H1 (cell line): Measurements from ENCODE around the gene NUMB. TPM values are rescaled to one million over a fixed set of nuclear protein-coding genes. Genes with fewer than 3 reads are reported as not detected.

Experiments
- CTCF ChIA-PET: fragments of 300-600 bp; sonication (Branson Sonifier 250); formaldehyde crosslinking; loops from one replicate; lab custom pipeline; 2021; ENCODE audit not compliant: partially characterized antibody; lab: Charles Lee
- POLR2A ChIA-PET: fragments of 300-600 bp; sonication (Branson Sonifier 250); formaldehyde crosslinking; loops from one replicate; lab custom pipeline; 2021; ENCODE audit warnings: inconsistent platforms; ENCODE audit not compliant: partially characterized antibody; lab: Charles Lee
- DNase-seq, 2 experiments: peaks; one replicate each; pipeline versions ENCODE4 v3.0.0 to v3.0.0-alpha.2; 2010 to 2022; ENCODE audit warnings: low spot score in 2 of 2, low read depth in 1 of 2, mixed read lengths in 1 of 2
- FAIRE-seq: peaks from 2 replicates; lab custom pipeline; 2011; peaks lifted over from hg19 to GRCh38; lab: Jason Lieb, UNC
- H2AFZ ChIP-seq: 2 replicates; pipeline ENCODE4 v1.8.1; 2012; ENCODE audit warnings: low read length, inconsistent platforms
- H2AK5ac ChIP-seq: 2 replicates; pipeline ENCODE4 v1.6.1; 2013; ENCODE audit warnings: low read depth, low read length
- H2BK120ac ChIP-seq: replicated peaks from 2 replicates; pipeline ENCODE3; 2013; ENCODE audit warnings: low read depth, low read length, inconsistent platforms
- H2BK12ac ChIP-seq: 2 replicates; pipeline ENCODE4 v1.6.1; 2013; ENCODE audit warnings: low read depth, low read length
- H2BK15ac ChIP-seq: 2 replicates; pipeline ENCODE4 v1.6.1; 2013; ENCODE audit warnings: low read length
- H2BK20ac ChIP-seq: 2 replicates; pipeline ENCODE4 v1.6.1; 2013; ENCODE audit warnings: low read length
- H2BK5ac ChIP-seq: 2 replicates; pipeline ENCODE4 v1.6.1; 2013; ENCODE audit warnings: low read depth, low read length
- H3K14ac ChIP-seq: 2 replicates; pipeline ENCODE4 v1.6.1; 2013; ENCODE audit warnings: inconsistent platforms; ENCODE audit not compliant: insufficient read length
- H3K18ac ChIP-seq: 2 replicates; pipeline ENCODE4 v1.6.1; 2013; ENCODE audit warnings: low read length; ENCODE audit errors: extremely low read depth
- H3K23ac ChIP-seq: 2 replicates; pipeline ENCODE4 v1.6.1; 2013; ENCODE audit warnings: inconsistent platforms; ENCODE audit not compliant: insufficient read length
- H3K23me2 ChIP-seq: 2 replicates; pipeline ENCODE4 v1.6.1; 2013; ENCODE audit warnings: low read depth, low read length
- H3K27ac ChIP-seq: 2 replicates; pipeline ENCODE4 v1.6.1; 2011; ENCODE audit warnings: low read depth, low read length, inconsistent platforms
- H3K27me3 ChIP-seq, 4 experiments: replicated peaks in 1 of 4; 1 replicate in 1 of 4; 2 replicates in 3 of 4; pipeline versions ENCODE4 v1.6.1 to v1.8.1; 2011 to 2013; ENCODE audit warnings: low read length in 3 of 4, mild to moderate bottlenecking in 3 of 4, inconsistent platforms in 2 of 4, mixed read lengths in 2 of 4, moderate library complexity in 1 of 4; ENCODE audit not compliant: control insufficient read depth in 3 of 4, insufficient read depth in 3 of 4; ENCODE audit errors: extremely low read depth in 1 of 4
- H3K36me3 ChIP-seq, 4 experiments: 2 replicates each; pipeline versions ENCODE4 v1.6.1 to v1.8.1; 2011 to 2013; ENCODE audit warnings: mild to moderate bottlenecking in 4 of 4, low read length in 3 of 4, moderate library complexity in 2 of 4, control low read depth in 1 of 4, inconsistent platforms in 1 of 4; ENCODE audit not compliant: insufficient read depth in 4 of 4, control insufficient read depth in 2 of 4
- H3K4ac ChIP-seq: replicated peaks from 2 replicates; pipeline ENCODE3; 2013; ENCODE audit warnings: low read length, low read depth, mixed read lengths, inconsistent platforms; ENCODE audit not compliant: insufficient read length
- H3K4me1 ChIP-seq, 4 experiments: replicated peaks in 1 of 4; 1 replicate in 1 of 4; 2 replicates in 3 of 4; pipeline versions ENCODE4 v1.6.1 to v1.8.1; 2011 to 2013; ENCODE audit warnings: low read length in 3 of 4, inconsistent platforms in 2 of 4, mixed read lengths in 1 of 4; ENCODE audit not compliant: insufficient read depth in 4 of 4, control insufficient read depth in 3 of 4
- H3K4me2 ChIP-seq, 2 experiments: 2 replicates each; pipeline versions ENCODE4 v1.6.1 to v1.8.1; 2011 to 2013; ENCODE audit warnings: low read depth in 2 of 2, low read length in 2 of 2, control low read depth in 1 of 2, inconsistent platforms in 1 of 2, mild to moderate bottlenecking in 1 of 2; ENCODE audit not compliant: insufficient read depth in 1 of 2
- H3K4me3 ChIP-seq, 4 experiments: fragments of 200-600, 300-600 bp in 1 of 4; sonication (generic), shearing (Covaris generic), sonication (Bioruptor Twin) in 1 of 4; 2 replicates each; pipeline versions ENCODE4 v1.5.1 to v1.8.1; 2011 to 2016; ENCODE audit warnings: low read length in 4 of 4, low read depth in 3 of 4, control low read depth in 2 of 4, inconsistent platforms in 2 of 4, mild to moderate bottlenecking in 2 of 4, mixed read lengths in 1 of 4, moderate library complexity in 1 of 4; ENCODE audit not compliant: insufficient read depth in 2 of 4; ENCODE audit errors: extremely low read depth in 1 of 4
- H3K56ac ChIP-seq: replicated peaks from 2 replicates; pipeline ENCODE3; 2013; ENCODE audit warnings: low read depth, mild to moderate bottlenecking, mixed read lengths, low read length, inconsistent platforms; ENCODE audit not compliant: insufficient read length
- H3K79me1 ChIP-seq: 2 replicates; pipeline ENCODE4 v1.6.1; 2013; ENCODE audit warnings: low read depth, low read length, control low read depth
- H3K79me2 ChIP-seq, 2 experiments: 2 replicates each; pipeline versions ENCODE4 v1.6.1 to v1.8.1; 2012 to 2013; ENCODE audit warnings: low read length in 2 of 2, mild to moderate bottlenecking in 2 of 2, inconsistent platforms in 1 of 2; ENCODE audit not compliant: insufficient read depth in 2 of 2, control insufficient read depth in 1 of 2
- H3K9ac ChIP-seq, 4 experiments: replicated peaks in 1 of 4; 1 replicate in 1 of 4; 2 replicates in 3 of 4; pipeline versions ENCODE4 v1.6.1 to v1.8.1; 2011 to 2013; ENCODE audit warnings: low read depth in 3 of 4, low read length in 3 of 4, control low read depth in 2 of 4, mild to moderate bottlenecking in 2 of 4, moderate library complexity in 2 of 4, inconsistent platforms in 1 of 4; ENCODE audit errors: extremely low read depth in 1 of 4
- H3K9me3 ChIP-seq, 2 experiments: 2 replicates each; pipeline versions ENCODE4 v1.6.1 to v1.8.1; 2012 to 2013; ENCODE audit warnings: mild to moderate bottlenecking in 2 of 2, moderate library complexity in 2 of 2, control low read depth in 1 of 2, inconsistent platforms in 1 of 2, low read depth in 1 of 2, low read length in 1 of 2, mixed read lengths in 1 of 2; ENCODE audit not compliant: insufficient read depth in 2 of 2
- H4K20me1 ChIP-seq, 2 experiments: replicated peaks in 1 of 2; 2 replicates each; pipeline versions ENCODE3 to v1.8.1; 2011 to 2013; ENCODE audit warnings: inconsistent platforms in 2 of 2, low read length in 2 of 2, mild to moderate bottlenecking in 1 of 2; ENCODE audit not compliant: insufficient read depth in 2 of 2, control insufficient read depth in 1 of 2
- H4K5ac ChIP-seq: 2 replicates; pipeline ENCODE4 v1.6.1; 2013; ENCODE audit warnings: low read length, low read depth, mixed read lengths, inconsistent platforms; ENCODE audit not compliant: insufficient read length
- H4K8ac ChIP-seq: 2 replicates; pipeline ENCODE4 v1.8.0; 2013; ENCODE audit warnings: mild to moderate bottlenecking, moderate library complexity, low read length, inconsistent platforms; ENCODE audit not compliant: insufficient read depth; ENCODE audit errors: extremely low read depth
- H4K91ac ChIP-seq: replicated peaks from 2 replicates; pipeline ENCODE3; 2013; ENCODE audit warnings: low read length, mixed read lengths, inconsistent platforms; ENCODE audit not compliant: insufficient read length
- BRCA1 ChIP-seq: IDR thresholded peaks from 2 replicates; pipeline ENCODE4 v1.6.1; 2012; ENCODE audit warnings: low read depth, low read length, improper control_type of control experiment
- CREB1 ChIP-seq: IDR thresholded peaks from 2 replicates; pipeline ENCODE4 v1.6.1; 2012; ENCODE audit warnings: inconsistent platforms
- EGR1 ChIP-seq: IDR thresholded peaks from 2 replicates; pipeline ENCODE4 v1.6.1; 2011; ENCODE audit warnings: low read depth, low read length, borderline replicate concordance
- EP300 ChIP-seq, 2 experiments: IDR thresholded peaks; 1 replicate in 1 of 2; 2 replicates in 1 of 2; pipeline ENCODE4 v1.6.1; 2011 to 2012; ENCODE audit warnings: low read depth in 2 of 2, low read length in 2 of 2, mild to moderate bottlenecking in 2 of 2, borderline replicate concordance in 1 of 2, inconsistent platforms in 1 of 2, moderate library complexity in 1 of 2
- GTF2F1 ChIP-seq: IDR thresholded peaks from 2 replicates; pipeline ENCODE4 v1.6.1; 2012; ENCODE audit warnings: low read depth, low read length, improper control_type of control experiment, borderline replicate concordance
- HDAC2 ChIP-seq, 2 experiments: fragments of 300-600 bp in 1 of 2; sonication (generic) in 1 of 2; IDR thresholded peaks; 2 replicates each; pipeline ENCODE4 v1.6.1; 2011 to 2012; ENCODE audit warnings: low read depth in 2 of 2, low read length in 2 of 2, mild to moderate bottlenecking in 2 of 2, moderate library complexity in 2 of 2, borderline replicate concordance in 1 of 2, inconsistent platforms in 1 of 2
- HDAC6 ChIP-seq: IDR thresholded peaks from one replicate; pipeline ENCODE4 v1.7.1; 2012; ENCODE audit warnings: low read depth, mild to moderate bottlenecking, inconsistent platforms, low read length, moderate library complexity
- KDM4A ChIP-seq: IDR thresholded peaks from one replicate; pipeline ENCODE4 v1.7.1; 2012; ENCODE audit warnings: low read depth, mild to moderate bottlenecking, moderate library complexity, low read length, inconsistent platforms; ENCODE audit not compliant: severe bottlenecking
- NRF1 ChIP-seq: IDR thresholded peaks from 2 replicates; pipeline ENCODE4 v1.6.1; 2011; ENCODE audit warnings: mild to moderate bottlenecking, low read depth, low read length, improper control_type of control experiment
- SIN3A ChIP-seq, 2 experiments: IDR thresholded peaks in 1 of 2; conservative IDR thresholded peaks in 1 of 2; 2 replicates each; pipeline ENCODE4 v1.6.1; 2011 to 2012; ENCODE audit warnings: low read length in 2 of 2, improper control_type of control experiment in 1 of 2, low read depth in 1 of 2, mild to moderate bottlenecking in 1 of 2
- SP4 ChIP-seq: IDR thresholded peaks from 2 replicates; pipeline ENCODE4 v1.6.1; 2012; ENCODE audit warnings: low read length, inconsistent platforms
- WGBS, 2 experiments: shearing (Covaris generic) in 1 of 2; methylation state at CpG; one replicate each; pipeline versions ENCODE4 v1.1.6 to v1.1.7; 2013 to 2015; ENCODE audit warnings: low lambda C conversion rate in 2 of 2, mixed read lengths in 2 of 2, inconsistent platforms in 1 of 2, low coverage in 1 of 2, missing lambda C conversion rate in 1 of 2; ENCODE audit not compliant: insufficient replicate concordance in 2 of 2, insufficient coverage in 1 of 2, insufficient read length in 1 of 2; ENCODE audit errors: extremely low coverage in 1 of 2, missing lambda C conversion rate in 1 of 2; 5-methylcytosine and 5-hydroxymethylcytosine counted together
- polyA plus RNA-seq, 7 experiments: library from polyadenylated mRNA; depleted of rRNA in 3 of 7; stranded (reverse) in 5 of 7; unstranded in 2 of 7; fragments of >200 nt in 5 of 7; fragments of 200-250 nt in 2 of 7; gene quantifications; 1 replicate in 5 of 7; 2 replicates in 1 of 7; 4 replicates in 1 of 7; pipeline versions ENCODE4 v1.2.1 to v1.2.3, GENCODE V29; 2011 to 2013; ENCODE audit warnings: missing spikeins in 2 of 7, mixed read lengths in 2 of 7
- total RNA-seq: library from RNA; stranded (reverse); fragmentation: NEBNext Ultra II Directional; extraction: Animal tissue kit (Norgen Biotek cat#: 25700); gene quantifications from 2 replicates; pipeline ENCODE4 v1.2.1, GENCODE V29; 2021
- TF ChIP-seq, protein P1 (sequence below): IDR thresholded peaks from 2 replicates; pipeline ENCODE4 v1.6.1; 2011; ENCODE audit warnings: low read depth, mild to moderate bottlenecking, low read length; ENCODE audit not compliant: insufficient read depth

Gene NUMB
- total and polyA plus RNA-seq, 2 of the 8 experiments (the other 6 are each of a cell fraction or from before 2014, with no cell fraction given), result 54.3 to 78.1 TPM

DNA sequence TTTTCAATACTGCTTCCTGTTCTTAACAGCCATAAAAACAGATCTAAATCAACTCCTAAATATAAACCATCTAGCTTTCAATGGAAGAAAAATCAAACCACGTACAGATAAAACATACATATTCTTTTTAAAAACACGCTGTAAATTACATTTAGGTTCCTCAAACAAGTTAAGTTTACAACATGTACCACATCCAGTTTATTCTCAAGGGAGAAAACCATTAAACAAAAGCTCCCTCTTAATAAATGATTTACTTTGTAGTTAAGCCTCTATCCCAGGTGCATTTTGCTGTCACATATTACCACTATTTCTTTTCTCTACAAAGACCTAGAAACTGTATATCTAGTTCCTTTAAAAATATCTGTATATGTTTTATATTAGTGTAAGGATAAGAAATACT lies 3.1 kb downstream of the NUMB start:
- Histone ChIP-seq H3K79me1 (peaks cover 2% of the 10 kb centered on the region), H2AK5ac (no peak overlapping the region), H2AFZ (no peak overlapping the region), H2BK5ac (no peak overlapping the region), H2BK20ac (no peak overlapping the region), H3K23ac (no peak overlapping the region), H3K9me3 (no peaks in the 10 kb centered on the region), H4K20me1 (no peaks in the 10 kb centered on the region), H4K5ac (no peak overlapping the region), H4K8ac (no peak overlapping the region), H4K91ac (no peak overlapping the region), H3K14ac (no peak overlapping the region), H3K79me2 (peaks cover 3 to 66% of the 10 kb centered on the region in 2 experiments; a peak in 3 of 4 replicates), H2BK12ac (no peak overlapping the region), H3K56ac (no peak overlapping the region), H3K27ac (no peak overlapping the region), H2BK15ac (no peak overlapping the region), H2BK120ac (no peak overlapping the region), H3K23me2 (peaks cover 5% of the 10 kb centered on the region), H3K4me2 (no peak overlapping the region), H3K27me3 (no peaks in the 10 kb centered on the region), H3K36me3 (no peaks in the 10 kb centered on the region), H3K4me3 (no peak overlapping the region), H3K4ac (no peak overlapping the region), H3K18ac (no peak overlapping the region), H3K4me1 (peaks cover 0 to 7% (median 1%) of the 10 kb centered on the region in 4 experiments; a peak in 1 of 7 replicates), H3K9ac (no peak overlapping the region)
- WGBS, 2 experiments, result 87% methylated on average over 2 of the region's 2 CpGs; no CpG with 5 or more reads in 1 of the 2 experiments
- FAIRE-seq, result no peak
- DNase-seq, result no peak
- ChIA-PET CTCF (interaction anchor here (1.7 kb wide), 1 partner anchor 9 kb away, joined by 5 read pairs; no protein-coding TSS in a partner anchor), POLR2A (no interaction called here)
- TF ChIP-seq KDM4A, result no peak
- TF ChIP-seq NRF1, result no peak
- TF ChIP-seq SIN3A (conservative IDR thresholded peaks at IDR 0.05 in 1 of 2, IDR thresholded peaks at IDR 0.05 in 1 of 2; ENCODE audit: low read depth in 1 of 2, low read length in 2 of 2), result no peak
- no peak for TF ChIP-seq GTF2F1
- no peak for TF ChIP-seq SP4
- no peak for TF ChIP-seq EP300 (IDR thresholded peaks at IDR 0.05; ENCODE audit: borderline replicate concordance in 1 of 2, low read depth in 2 of 2, low read length in 2 of 2)
- TF ChIP-seq BRCA1, result no peak
- no peak for TF ChIP-seq EGR1
- TF ChIP-seq HDAC6, result no peak
- TF ChIP-seq CREB1, result no peak
- TF ChIP-seq, protein P1, sequence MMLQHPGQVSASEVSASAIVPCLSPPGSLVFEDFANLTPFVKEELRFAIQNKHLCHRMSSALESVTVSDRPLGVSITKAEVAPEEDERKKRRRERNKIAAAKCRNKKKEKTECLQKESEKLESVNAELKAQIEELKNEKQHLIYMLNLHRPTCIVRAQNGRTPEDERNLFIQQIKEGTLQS, result no peak
- TF ChIP-seq HDAC2 (IDR thresholded peaks at IDR 0.05; ENCODE audit: borderline replicate concordance in 1 of 2, low read depth in 2 of 2, low read length in 2 of 2), result no peak
